NT2/D1 (cell line): ENCODE results near the gene CCDC124.

Experiments used
- YY1 ChIP-seq: IDR thresholded peaks from 2 replicates; pipeline ENCODE4 v1.6.1; 2011; ENCODE audit not compliant: insufficient read length, insufficient read depth
- ZNF274 ChIP-seq: IDR thresholded peaks from 2 replicates; pipeline ENCODE4 v1.6.1; 2011; ENCODE audit warnings: mild to moderate bottlenecking, low read depth, low read length

DNA sequence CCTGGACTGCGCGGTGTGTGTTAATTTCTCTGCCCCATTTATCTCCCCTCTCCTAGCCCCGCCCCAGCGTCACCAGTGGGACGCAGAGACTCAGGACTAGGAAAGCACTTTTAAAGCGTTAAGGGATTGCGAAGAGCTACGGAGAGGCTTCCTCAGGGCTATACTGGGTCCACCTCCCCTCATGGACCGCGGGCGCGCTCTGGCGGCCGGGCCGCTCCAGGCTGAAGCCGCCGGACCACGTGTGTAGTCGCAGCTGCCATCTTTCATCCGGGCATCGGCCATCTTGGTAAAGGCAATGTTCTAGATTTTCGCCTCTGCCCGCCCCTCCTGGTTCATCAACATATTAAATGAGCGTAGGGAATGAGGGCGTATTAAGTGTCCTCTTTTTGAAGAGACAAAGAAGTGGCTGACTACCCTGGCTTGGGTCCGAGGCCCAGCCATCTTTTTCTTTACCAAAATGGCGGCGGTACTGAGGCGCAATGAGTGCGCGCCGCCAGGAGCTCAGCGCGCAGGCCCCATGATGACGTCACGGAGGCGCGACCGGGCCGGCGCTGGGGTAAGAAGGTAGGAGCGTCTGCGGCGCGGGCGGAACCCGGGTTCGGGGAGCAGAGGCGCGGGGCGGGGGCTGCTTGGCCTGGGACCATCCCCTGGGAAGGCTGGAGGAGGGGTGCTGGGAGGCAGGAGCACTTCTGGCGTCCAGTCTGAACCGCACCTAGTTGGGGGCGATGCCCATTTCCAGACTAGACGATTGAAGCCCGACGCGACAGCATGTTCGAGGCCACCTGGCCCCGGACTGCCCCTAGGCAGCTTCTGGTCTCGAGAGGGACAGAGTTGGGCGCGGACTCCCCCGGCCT lies at the start of gene CCDC124:
- TF ChIP-seq YY1 = peak; percentile 100
- TF ChIP-seq ZNF274 = no peak
